ENCODE results near the gene KRTAP9-8.
"Not testable (repeated sequence)": the region's sequence is repeated elsewhere in the genome, so short reads cannot be mapped to it uniquely, and the experiment has no call there.

KRTAP9-8 gene

GRCh38 chr17:41237949-41238437 lies at the start of gene KRTAP9-8:
Gene KRTAP9-8, plus strand, starts transcription at chr17:41237999. Its CDS starts 53 bp downstream, at chr17:41238052.
- not testable (repeated sequence) for H3K27ac ChIP-seq (ENCODE audit: low read depth, low read length); H3K4me3 ChIP-seq (ENCODE audit: low read depth in 1 of 2, low read length in 2 of 2); H3K27me3 ChIP-seq (ENCODE audit: control insufficient read depth in 1 of 2, insufficient read depth in 2 of 2, low read length in 2 of 2); H3K4me1 ChIP-seq (ENCODE audit: insufficient read depth, low read length); H3K36me3 ChIP-seq (ENCODE audit: insufficient read depth, low read length); H3K9ac ChIP-seq (ENCODE audit: low read length); H3K9me3 ChIP-seq (ENCODE audit: low read length)

GRCh38 chr17:41189837-41190318 lies 47.9 kb upstream of the KRTAP9-8 start, which contains the start of gene KRTAP9-1:
Gene KRTAP9-1, plus strand, starts transcription at chr17:41189887. Its CDS starts 0 bp downstream, at chr17:41189887.
- not testable (repeated sequence) for H3K36me3 ChIP-seq (ENCODE audit: insufficient read depth, low read length); H3K9me3 ChIP-seq (ENCODE audit: low read length); H3K27me3 ChIP-seq (ENCODE audit: control insufficient read depth in 1 of 2, insufficient read depth in 2 of 2, low read length in 2 of 2); H3K4me1 ChIP-seq (ENCODE audit: insufficient read depth, low read length); H3K27ac ChIP-seq (ENCODE audit: low read depth, low read length); H3K4me3 ChIP-seq (ENCODE audit: low read depth in 1 of 2, low read length in 2 of 2); H3K9ac ChIP-seq (ENCODE audit: low read length)

GRCh38 chr17:41190328-41190727 lies 47.5 kb upstream of the KRTAP9-8 start:
- H3K36me3 ChIP-seq (ENCODE audit: insufficient read depth, low read length): no peaks in the 10 kb centered on the region
- peaks cover 0 to 4% of the 10 kb centered on the region in 2 donors for H3K27me3 ChIP-seq (ENCODE audit: control insufficient read depth in 1 of 2, insufficient read depth in 2 of 2, low read length in 2 of 2)
- no peak overlapping the region for H3K4me3 ChIP-seq (ENCODE audit: low read depth in 1 of 2, low read length in 2 of 2)
- H3K4me1 ChIP-seq (ENCODE audit: insufficient read depth, low read length): no peaks in the 10 kb centered on the region
- no peak overlapping the region for H3K27ac ChIP-seq (ENCODE audit: low read depth, low read length)
- no peaks in the 10 kb centered on the region for H3K9me3 ChIP-seq (ENCODE audit: low read length)
- H3K9ac ChIP-seq (ENCODE audit: low read length): no peak overlapping the region

GRCh38 chr17:41196068-41196467 lies 41.7 kb upstream of the KRTAP9-8 start:
- Histone ChIP-seq H3K27ac (ENCODE audit: low read depth, low read length) (no peak overlapping the region), H3K4me1 (ENCODE audit: insufficient read depth, low read length) (no peaks in the 10 kb centered on the region), H3K9ac (ENCODE audit: low read length) (no peak overlapping the region), H3K4me3 (ENCODE audit: low read depth in 1 of 2, low read length in 2 of 2) (no peak overlapping the region), H3K9me3 (ENCODE audit: low read length) (no peaks in the 10 kb centered on the region), H3K27me3 (ENCODE audit: control insufficient read depth in 1 of 2, insufficient read depth in 2 of 2, low read length in 2 of 2) (no peaks in the 10 kb centered on the region), H3K36me3 (ENCODE audit: insufficient read depth, low read length) (no peaks in the 10 kb centered on the region)

GRCh38 chr17:41199421-41200078 lies 38.2 kb upstream of the KRTAP9-8 start:
- H3K9me3 ChIP-seq (ENCODE audit: low read length): no peaks in the 10 kb centered on the region
- no peaks in the 10 kb centered on the region for H3K4me1 ChIP-seq (ENCODE audit: insufficient read depth, low read length)
- H3K9ac ChIP-seq (ENCODE audit: low read length): no peak overlapping the region
- no peak overlapping the region for H3K27ac ChIP-seq (ENCODE audit: low read depth, low read length)
- no peaks in the 10 kb centered on the region for H3K36me3 ChIP-seq (ENCODE audit: insufficient read depth, low read length)
- no peaks in the 10 kb centered on the region for H3K27me3 ChIP-seq (ENCODE audit: control insufficient read depth in 1 of 2, insufficient read depth in 2 of 2, low read length in 2 of 2)
- no peak overlapping the region for H3K4me3 ChIP-seq (ENCODE audit: low read depth in 1 of 2, low read length in 2 of 2)

- Histone ChIP-seq H3K9me3 (ENCODE audit: low read length) (no peaks in the 10 kb centered on the region), H3K4me3 (ENCODE audit: low read depth in 1 of 2, low read length in 2 of 2) (no peak overlapping the region), H3K36me3 (ENCODE audit: insufficient read depth, low read length) (no peaks in the 10 kb centered on the region), H3K4me1 (ENCODE audit: insufficient read depth, low read length) (no peaks in the 10 kb centered on the region), H3K27me3 (ENCODE audit: control insufficient read depth in 1 of 2, insufficient read depth in 2 of 2, low read length in 2 of 2) (peaks cover 0 to 4% of the 10 kb centered on the region in 2 donors), H3K9ac (ENCODE audit: low read length) (no peak overlapping the region), H3K27ac (ENCODE audit: low read depth, low read length) (no peak overlapping the region)
These were observed 25.8 kb upstream of the KRTAP9-8 start for GRCh38 chr17:41211845-41212466.

- Histone ChIP-seq H3K4me1 (ENCODE audit: insufficient read depth, low read length) (no peaks in the 10 kb centered on the region), H3K4me3 (ENCODE audit: low read depth in 1 of 2, low read length in 2 of 2) (no peak overlapping the region), H3K27ac (ENCODE audit: low read depth, low read length) (no peak overlapping the region), H3K9me3 (ENCODE audit: low read length) (no peaks in the 10 kb centered on the region), H3K27me3 (ENCODE audit: control insufficient read depth in 1 of 2, insufficient read depth in 2 of 2, low read length in 2 of 2) (peaks cover 0 to 4% of the 10 kb centered on the region in 2 donors), H3K9ac (ENCODE audit: low read length) (no peak overlapping the region), H3K36me3 (ENCODE audit: insufficient read depth, low read length) (no peaks in the 10 kb centered on the region)
These were observed 25.2 kb upstream of the KRTAP9-8 start for GRCh38 chr17:41212524-41213169.

GRCh38 chr17:41215681-41216080 lies 22.1 kb upstream of the KRTAP9-8 start:
- H3K4me3 ChIP-seq (ENCODE audit: low read depth in 1 of 2, low read length in 2 of 2): no peak overlapping the region
- no peaks in the 10 kb centered on the region for H3K27me3 ChIP-seq (ENCODE audit: control insufficient read depth in 1 of 2, insufficient read depth in 2 of 2, low read length in 2 of 2)
- H3K27ac ChIP-seq (ENCODE audit: low read depth, low read length): no peak overlapping the region
- H3K9ac ChIP-seq (ENCODE audit: low read length): no peak overlapping the region
- H3K36me3 ChIP-seq (ENCODE audit: insufficient read depth, low read length): no peaks in the 10 kb centered on the region
- no peaks in the 10 kb centered on the region for H3K9me3 ChIP-seq (ENCODE audit: low read length)
- no peaks in the 10 kb centered on the region for H3K4me1 ChIP-seq (ENCODE audit: insufficient read depth, low read length)

GRCh38 chr17:41223821-41224220 lies 14.0 kb upstream of the KRTAP9-8 start:
- no peak overlapping the region for H3K9ac ChIP-seq (ENCODE audit: low read length)
- no peaks in the 10 kb centered on the region for H3K9me3 ChIP-seq (ENCODE audit: low read length)
- H3K4me3 ChIP-seq (ENCODE audit: low read depth in 1 of 2, low read length in 2 of 2): no peak overlapping the region
- H3K4me1 ChIP-seq (ENCODE audit: insufficient read depth, low read length): no peaks in the 10 kb centered on the region
- no peaks in the 10 kb centered on the region for H3K27me3 ChIP-seq (ENCODE audit: control insufficient read depth in 1 of 2, insufficient read depth in 2 of 2, low read length in 2 of 2)
- H3K27ac ChIP-seq (ENCODE audit: low read depth, low read length): no peak overlapping the region
- H3K36me3 ChIP-seq (ENCODE audit: insufficient read depth, low read length): no peaks in the 10 kb centered on the region

GRCh38 chr17:41226051-41226450 lies 11.7 kb upstream of the KRTAP9-8 start:
- Histone ChIP-seq H3K27me3 (ENCODE audit: control insufficient read depth in 1 of 2, insufficient read depth in 2 of 2, low read length in 2 of 2) (no peaks in the 10 kb centered on the region), H3K27ac (ENCODE audit: low read depth, low read length) (no peak overlapping the region), H3K4me1 (ENCODE audit: insufficient read depth, low read length) (no peaks in the 10 kb centered on the region), H3K4me3 (ENCODE audit: low read depth in 1 of 2, low read length in 2 of 2) (no peak overlapping the region), H3K9ac (ENCODE audit: low read length) (no peak overlapping the region), H3K9me3 (ENCODE audit: low read length) (no peaks in the 10 kb centered on the region), H3K36me3 (ENCODE audit: insufficient read depth, low read length) (no peaks in the 10 kb centered on the region)

GRCh38 chr17:41226598-41227095 lies 11.2 kb upstream of the KRTAP9-8 start, which contains the start of gene KRTAP9-2:
Gene KRTAP9-2, plus strand, starts transcription at chr17:41226648. Its CDS starts 7 bp downstream, at chr17:41226655.
- not testable (repeated sequence) for H3K9ac ChIP-seq (ENCODE audit: low read length); H3K9me3 ChIP-seq (ENCODE audit: low read length); H3K27me3 ChIP-seq (ENCODE audit: control insufficient read depth in 1 of 2, insufficient read depth in 2 of 2, low read length in 2 of 2); H3K4me1 ChIP-seq (ENCODE audit: insufficient read depth, low read length); H3K27ac ChIP-seq (ENCODE audit: low read depth, low read length); H3K36me3 ChIP-seq (ENCODE audit: insufficient read depth, low read length); H3K4me3 ChIP-seq (ENCODE audit: low read depth in 1 of 2, low read length in 2 of 2)
